HepG2 (cell line): ENCODE results near the gene MROH2A. TPM values are rescaled to one million over a fixed set of nuclear protein-coding genes. Genes with fewer than 3 reads are reported as not detected.
"Not testable (repeated sequence)": the region's sequence is repeated elsewhere in the genome, so short reads cannot be mapped to it uniquely, and the experiment has no call there.

Experiments
- FOXP4 ChIP-seq: sonication (generic); formaldehyde crosslinking; IDR thresholded peaks from 2 replicates; pipeline ENCODE4 v1.4.0; 2020; ENCODE audit warnings: missing genetic modification reagents
- HDAC1 ChIP-seq: sonication (generic); formaldehyde crosslinking; IDR thresholded peaks from 2 replicates; pipeline ENCODE4 v1.5.1; 2020; ENCODE audit warnings: mild to moderate bottlenecking, missing genetic modification reagents
- MIXL1 ChIP-seq: IDR thresholded peaks from 2 replicates; pipeline ENCODE4 v1.6.1; 2016
- polyA plus RNA-seq, 8 experiments: library from polyadenylated mRNA; depleted of rRNA in 3 of 8; stranded (reverse) in 7 of 8; unstranded in 1 of 8; fragments of >200 nt; fragmentation: Illumina TruSeq in 4 of 8; extraction: Trizol in 4 of 8; gene quantifications; 2 replicates each; pipeline versions ENCODE4 v1.2.1 to v1.2.3, GENCODE V29; 2011 to 2016; ENCODE audit warnings: low read depth in 4 of 8, missing spikeins in 1 of 8, mixed read lengths in 1 of 8; ENCODE audit not compliant: insufficient read depth in 1 of 8
- total RNA-seq, 5 experiments: library from RNA; depleted of rRNA; stranded (reverse); fragments of >200 nt; fragmentation: Illumina TruSeq; extraction: Trizol; gene quantifications; 2 replicates each; pipeline ENCODE4 v1.2.3, GENCODE V29; 2016; ENCODE audit warnings: low read depth in 1 of 5
- TF ChIP-seq, protein P1 (sequence below): sonication (generic); formaldehyde crosslinking; IDR thresholded peaks from 2 replicates; pipeline ENCODE4 v1.5.1; 2020; ENCODE audit warnings: missing genetic modification reagents, mild to moderate bottlenecking, borderline replicate concordance
- TF ChIP-seq, protein P2 (sequence below), 2 experiments: sonication (generic) in 1 of 2; formaldehyde crosslinking in 1 of 2; IDR thresholded peaks; 2 replicates each; pipeline versions ENCODE4 v1.6.1 to v1.9.0; 2014 to 2022; ENCODE audit warnings: antibody characterized with exemption in 1 of 2, borderline replicate concordance in 1 of 2, inconsistent platforms in 1 of 2, low read depth in 1 of 2, missing genetic modification reagents in 1 of 2

The MROH2A gene
- total and polyA plus RNA-seq, 2 of the 13 experiments (the other 11 are each of a cell fraction or from before 2014, with no cell fraction given): 0.03 to 0.04 TPM

DNA sequence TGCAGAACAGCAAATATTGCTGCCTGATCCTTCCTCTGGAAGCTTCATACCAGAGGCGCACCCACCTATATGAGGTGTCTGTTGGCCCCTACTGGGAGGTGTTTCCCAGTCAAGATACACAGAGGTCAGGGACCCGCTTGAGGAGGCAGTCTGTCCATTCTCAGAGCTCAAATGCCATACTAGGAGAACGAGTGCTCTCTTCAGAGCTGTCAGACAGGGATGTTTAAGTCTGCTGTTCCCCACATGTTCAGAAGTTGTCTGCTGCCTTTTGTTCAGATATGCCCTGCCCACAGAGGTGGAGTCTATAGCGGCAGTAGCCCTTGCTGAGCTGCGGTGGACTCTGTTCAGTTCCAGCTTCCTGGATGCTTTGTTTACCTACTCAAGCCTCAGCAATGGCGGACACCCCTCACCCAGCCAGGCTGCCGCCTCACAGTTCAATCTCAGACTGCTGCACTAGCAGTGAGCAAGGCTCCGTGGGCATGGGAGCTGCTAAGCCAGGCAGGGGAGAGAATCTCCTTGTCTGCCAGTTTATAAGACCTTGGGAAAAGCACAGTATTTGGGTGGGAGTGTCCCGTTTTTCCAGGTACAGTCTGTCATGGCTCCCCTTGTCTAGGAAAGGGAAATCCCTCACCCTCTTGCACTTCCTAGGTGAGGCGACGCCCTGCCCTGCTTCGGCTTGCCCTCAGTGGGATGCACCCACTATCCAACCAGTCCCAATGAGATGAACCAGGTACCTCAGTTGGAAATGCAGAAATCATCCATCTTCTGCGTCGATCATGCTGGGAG lies 41.1 kb upstream of the MROH2A start (continued):
- TF ChIP-seq, protein P1, sequence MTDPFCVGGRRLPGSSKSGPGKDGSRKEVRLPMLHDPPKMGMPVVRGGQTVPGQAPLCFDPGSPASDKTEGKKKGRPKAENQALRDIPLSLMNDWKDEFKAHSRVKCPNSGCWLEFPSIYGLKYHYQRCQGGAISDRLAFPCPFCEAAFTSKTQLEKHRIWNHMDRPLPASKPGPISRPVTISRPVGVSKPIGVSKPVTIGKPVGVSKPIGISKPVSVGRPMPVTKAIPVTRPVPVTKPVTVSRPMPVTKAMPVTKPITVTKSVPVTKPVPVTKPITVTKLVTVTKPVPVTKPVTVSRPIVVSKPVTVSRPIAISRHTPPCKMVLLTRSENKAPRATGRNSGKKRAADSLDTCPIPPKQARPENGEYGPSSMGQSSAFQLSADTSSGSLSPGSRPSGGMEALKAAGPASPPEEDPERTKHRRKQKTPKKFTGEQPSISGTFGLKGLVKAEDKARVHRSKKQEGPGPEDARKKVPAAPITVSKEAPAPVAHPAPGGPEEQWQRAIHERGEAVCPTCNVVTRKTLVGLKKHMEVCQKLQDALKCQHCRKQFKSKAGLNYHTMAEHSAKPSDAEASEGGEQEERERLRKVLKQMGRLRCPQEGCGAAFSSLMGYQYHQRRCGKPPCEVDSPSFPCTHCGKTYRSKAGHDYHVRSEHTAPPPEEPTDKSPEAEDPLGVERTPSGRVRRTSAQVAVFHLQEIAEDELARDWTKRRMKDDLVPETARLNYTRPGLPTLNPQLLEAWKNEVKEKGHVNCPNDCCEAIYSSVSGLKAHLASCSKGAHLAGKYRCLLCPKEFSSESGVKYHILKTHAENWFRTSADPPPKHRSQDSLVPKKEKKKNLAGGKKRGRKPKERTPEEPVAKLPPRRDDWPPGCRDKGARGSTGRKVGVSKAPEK: peak; percentile 85; the same call in 1 of the 2 replicates
- TF ChIP-seq FOXP4 (CRISPR knock-in tag): peak; percentile 62
- peak; percentile 21; the same call in 1 of the 2 replicates for TF ChIP-seq MIXL1 (CRISPR knock-in tag)
- TF ChIP-seq, protein P2, sequence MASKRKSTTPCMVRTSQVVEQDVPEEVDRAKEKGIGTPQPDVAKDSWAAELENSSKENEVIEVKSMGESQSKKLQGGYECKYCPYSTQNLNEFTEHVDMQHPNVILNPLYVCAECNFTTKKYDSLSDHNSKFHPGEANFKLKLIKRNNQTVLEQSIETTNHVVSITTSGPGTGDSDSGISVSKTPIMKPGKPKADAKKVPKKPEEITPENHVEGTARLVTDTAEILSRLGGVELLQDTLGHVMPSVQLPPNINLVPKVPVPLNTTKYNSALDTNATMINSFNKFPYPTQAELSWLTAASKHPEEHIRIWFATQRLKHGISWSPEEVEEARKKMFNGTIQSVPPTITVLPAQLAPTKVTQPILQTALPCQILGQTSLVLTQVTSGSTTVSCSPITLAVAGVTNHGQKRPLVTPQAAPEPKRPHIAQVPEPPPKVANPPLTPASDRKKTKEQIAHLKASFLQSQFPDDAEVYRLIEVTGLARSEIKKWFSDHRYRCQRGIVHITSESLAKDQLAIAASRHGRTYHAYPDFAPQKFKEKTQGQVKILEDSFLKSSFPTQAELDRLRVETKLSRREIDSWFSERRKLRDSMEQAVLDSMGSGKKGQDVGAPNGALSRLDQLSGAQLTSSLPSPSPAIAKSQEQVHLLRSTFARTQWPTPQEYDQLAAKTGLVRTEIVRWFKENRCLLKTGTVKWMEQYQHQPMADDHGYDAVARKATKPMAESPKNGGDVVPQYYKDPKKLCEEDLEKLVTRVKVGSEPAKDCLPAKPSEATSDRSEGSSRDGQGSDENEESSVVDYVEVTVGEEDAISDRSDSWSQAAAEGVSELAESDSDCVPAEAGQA (IDR thresholded peaks at IDR 0.05; ENCODE audit: low read depth): peak; percentile 78
- TF ChIP-seq, protein P2 (CRISPR knock-in tag; IDR thresholded peaks at IDR 0.05; ENCODE audit: borderline replicate concordance): not testable (repeated sequence)
- TF ChIP-seq HDAC1 (CRISPR knock-in tag): peak; percentile 79
